ENCODE data around the gene FEM1B. TPM values are rescaled to one million over a fixed set of nuclear protein-coding genes. Genes with fewer than 3 reads are reported as not detected.

FEM1B gene
- total and polyA plus RNA-seq, 7 donors = 23.5 to 188 (median 69.3) TPM

DNA sequence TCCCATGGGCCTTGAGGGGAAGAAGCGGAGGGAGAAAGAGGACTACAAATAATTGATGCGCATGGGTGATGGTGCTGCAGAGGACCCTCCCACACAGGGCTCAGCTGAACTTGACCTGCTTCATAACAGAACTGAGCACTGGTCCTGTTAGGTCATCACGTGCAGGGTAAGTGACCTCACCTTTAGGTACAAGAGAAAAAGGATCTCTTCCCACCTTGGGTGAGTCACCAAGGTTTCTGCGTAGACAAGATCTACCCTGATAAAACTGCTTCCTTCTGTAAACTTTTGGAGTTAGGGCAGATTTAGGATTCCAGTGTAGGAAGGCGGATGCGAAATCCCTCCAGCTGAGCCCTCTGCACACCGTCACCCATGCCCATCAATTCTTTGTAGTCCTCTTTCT lies 67.1 kb downstream of the FEM1B start:
- Histone ChIP-seq H3K9me3 (no peaks in the 10 kb centered on the region), H3K4me3 (no peak overlapping the region), H3K27ac (no peak overlapping the region), H3K4me1 (peaks cover 20% of the 10 kb centered on the region), H3K27me3 (ENCODE audit: insufficient read depth in 3 of 3, low read length in 2 of 3) (no peaks in the 10 kb centered on the region), H3K36me3 (ENCODE audit: insufficient read depth in 1 of 2, low read depth in 1 of 2) (no peaks in the 10 kb centered on the region)
- WGBS, 3 donors = 97 to 99% (median 98%) methylated on average over 7 of the region's 7 CpGs
- no peak for ATAC-seq
- intact Hi-C loops (cut with DNase I) = no loop called here
- TF ChIP-seq, protein P1, sequence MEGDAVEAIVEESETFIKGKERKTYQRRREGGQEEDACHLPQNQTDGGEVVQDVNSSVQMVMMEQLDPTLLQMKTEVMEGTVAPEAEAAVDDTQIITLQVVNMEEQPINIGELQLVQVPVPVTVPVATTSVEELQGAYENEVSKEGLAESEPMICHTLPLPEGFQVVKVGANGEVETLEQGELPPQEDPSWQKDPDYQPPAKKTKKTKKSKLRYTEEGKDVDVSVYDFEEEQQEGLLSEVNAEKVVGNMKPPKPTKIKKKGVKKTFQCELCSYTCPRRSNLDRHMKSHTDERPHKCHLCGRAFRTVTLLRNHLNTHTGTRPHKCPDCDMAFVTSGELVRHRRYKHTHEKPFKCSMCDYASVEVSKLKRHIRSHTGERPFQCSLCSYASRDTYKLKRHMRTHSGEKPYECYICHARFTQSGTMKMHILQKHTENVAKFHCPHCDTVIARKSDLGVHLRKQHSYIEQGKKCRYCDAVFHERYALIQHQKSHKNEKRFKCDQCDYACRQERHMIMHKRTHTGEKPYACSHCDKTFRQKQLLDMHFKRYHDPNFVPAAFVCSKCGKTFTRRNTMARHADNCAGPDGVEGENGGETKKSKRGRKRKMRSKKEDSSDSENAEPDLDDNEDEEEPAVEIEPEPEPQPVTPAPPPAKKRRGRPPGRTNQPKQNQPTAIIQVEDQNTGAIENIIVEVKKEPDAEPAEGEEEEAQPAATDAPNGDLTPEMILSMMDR (IDR thresholded peaks at IDR 0.05) = no peak
- no peak for DNase-seq

Other genes starting within 250 kb of the FEM1B start
- 10 to 100 TPM; 18.2 to 28.7 (median 20.8) TPM for gene PIAS1, start 223.4 kb upstream of the FEM1B start, total RNA-seq
- gene PIAS1, start 223.4 kb upstream of the FEM1B start, polyA plus RNA-seq = 10 to 100 TPM in 1 of 3 donors, 1 to 10 TPM in 2; 4.4 to 15.5 (median 5.0) TPM
- gene CALML4, start 72.4 kb upstream of the FEM1B start, total RNA-seq = 1 to 10 TPM; 1.0 to 2.2 (median 1.3) TPM
- gene CALML4, start 72.4 kb upstream of the FEM1B start, polyA plus RNA-seq = 1 to 10 TPM in 2 of 3 donors, under 1 TPM in 1; 0.85 to 1.5 (median 1.4) TPM
- gene CLN6, start 48.0 kb upstream of the FEM1B start, total RNA-seq = 10 to 100 TPM in 3 of 4 donors, 1 to 10 TPM in 1; 8.3 to 14.7 (median 13.2) TPM
- 10 to 100 TPM; 11.4 to 22.2 (median 13.1) TPM for gene CLN6, start 48.0 kb upstream of the FEM1B start, polyA plus RNA-seq
- 1 to 10 TPM in 3 of 4 donors, under 1 TPM in 1; 0.52 to 7.9 (median 4.4) TPM for gene ITGA11, start 154.4 kb downstream of the FEM1B start, total RNA-seq
- under 1 TPM; 0.10 to 0.97 (median 0.49) TPM for gene ITGA11, start 154.4 kb downstream of the FEM1B start, polyA plus RNA-seq